SK-N-SH treated with all-trans-retinoic acid at 6 μM for 48 hours (cell line): ENCODE measurements around the gene FEN1.

Experiments
- ATAC-seq: fragments of 200-7000 bp; cut with Tn5 transposase; 3 replicates; pipeline ENCODE4 v1.9.1; 2020; ENCODE audit warnings: mild to moderate bottlenecking, moderate library complexity
- ARNTL ChIP-seq: fragments of 450-650 bp; formaldehyde crosslinking; IDR thresholded peaks from 2 replicates; pipeline ENCODE4 v1.5.0; 2020; ENCODE audit warnings: low read depth, mild to moderate bottlenecking, moderate library complexity, borderline replicate concordance
- BACH2 ChIP-seq: fragments of 250-450 bp; sonication (Bioruptor Pico); IDR thresholded peaks from 2 replicates; pipeline ENCODE4 v1.9.0; 2021; ENCODE audit warnings: mild to moderate bottlenecking, borderline replicate concordance
- CSDC2 ChIP-seq: fragments of 250-450 bp; sonication (Bioruptor Pico); IDR thresholded peaks from 2 replicates; pipeline ENCODE4 v1.5.0; 2020; ENCODE audit warnings: mild to moderate bottlenecking, moderate library complexity
- CSRNP3 ChIP-seq: fragments of 250-450 bp; sonication (Bioruptor Pico); IDR thresholded peaks from 2 replicates; pipeline ENCODE4 v1.5.1; 2021; ENCODE audit warnings: mild to moderate bottlenecking, moderate library complexity
- GLIS3 ChIP-seq: fragments of 250-450 bp; sonication (Bioruptor Pico); IDR thresholded peaks from 2 replicates; pipeline ENCODE4 v1.5.0; 2020; ENCODE audit warnings: mild to moderate bottlenecking, moderate library complexity
- ISL1 ChIP-seq: fragments of 250-450 bp; sonication (Bioruptor Pico); IDR thresholded peaks from 2 replicates; pipeline ENCODE4 v2.1.2; 2022; ENCODE audit warnings: mild to moderate bottlenecking, moderate library complexity
- OSR1 ChIP-seq: fragments of 250-450 bp; sonication (Bioruptor Pico); IDR thresholded peaks from 2 replicates; pipeline ENCODE4 v1.8.0; 2022; ENCODE audit warnings: moderate library complexity, mild to moderate bottlenecking, inconsistent platforms
- PATZ1 ChIP-seq: fragments of 250-450 bp; sonication (Bioruptor Pico); IDR thresholded peaks from 2 replicates; pipeline ENCODE4 v1.8.0; 2020; ENCODE audit warnings: mild to moderate bottlenecking, moderate library complexity, borderline replicate concordance
- PPARA ChIP-seq: fragments of 250-450 bp; sonication (Bioruptor Pico); IDR thresholded peaks from 2 replicates; pipeline ENCODE4 v1.5.0; 2020; ENCODE audit warnings: mild to moderate bottlenecking, borderline replicate concordance
- RARB ChIP-seq: fragments of 250-450 bp; sonication (Bioruptor Pico); IDR thresholded peaks from 2 replicates; pipeline ENCODE4 v1.8.0; 2021; ENCODE audit warnings: mild to moderate bottlenecking, moderate library complexity
- SNAI2 ChIP-seq: fragments of 250-450 bp; sonication (Bioruptor Pico); IDR thresholded peaks from 2 replicates; pipeline ENCODE4 v1.5.0; 2020; ENCODE audit warnings: mild to moderate bottlenecking, moderate library complexity
- TOX ChIP-seq: fragments of 250-450 bp; sonication (Bioruptor Pico); IDR thresholded peaks from 2 replicates; pipeline ENCODE4 v1.8.0; 2021; ENCODE audit warnings: mild to moderate bottlenecking, moderate library complexity, borderline replicate concordance
- TSHZ2 ChIP-seq: fragments of 250-450 bp; sonication (Bioruptor Pico); IDR thresholded peaks from 2 replicates; pipeline ENCODE4 v1.5.0; 2020; ENCODE audit warnings: mild to moderate bottlenecking, moderate library complexity
- ZFP3 ChIP-seq: fragments of 250-450 bp; sonication (Bioruptor Pico); IDR thresholded peaks from 2 replicates; pipeline ENCODE4 v1.5.0; 2020; ENCODE audit warnings: mild to moderate bottlenecking, moderate library complexity
- ZFP30 ChIP-seq: fragments of 450-650 bp; formaldehyde crosslinking; IDR thresholded peaks from 2 replicates; pipeline ENCODE4 v1.5.0; 2022; ENCODE audit warnings: mild to moderate bottlenecking, moderate library complexity
- ZNF565 ChIP-seq: fragments of 450-650 bp; formaldehyde crosslinking; conservative IDR thresholded peaks from 2 replicates; pipeline ENCODE4 v1.5.0; 2020; ENCODE audit warnings: low read depth, mild to moderate bottlenecking, moderate library complexity
- ZNF70 ChIP-seq: fragments of 450-650 bp; formaldehyde crosslinking; IDR thresholded peaks from 2 replicates; pipeline ENCODE4 v1.5.0; 2020; ENCODE audit warnings: mild to moderate bottlenecking, moderate library complexity
- ZNF8 ChIP-seq: fragments of 450-650 bp; formaldehyde crosslinking; IDR thresholded peaks from 2 replicates; pipeline ENCODE4 v1.5.0; 2020; ENCODE audit warnings: mild to moderate bottlenecking, moderate library complexity
- TF ChIP-seq, protein P1 (sequence below): fragments of 250-450 bp; sonication (Bioruptor Pico); IDR thresholded peaks from 2 replicates; pipeline ENCODE4 v1.5.1; 2020; ENCODE audit warnings: low read depth, mild to moderate bottlenecking, moderate library complexity
- TF ChIP-seq, protein P2 (sequence below): fragments of 250-450 bp; sonication (Bioruptor Pico); IDR thresholded peaks from 2 replicates; pipeline ENCODE4 v1.8.0; 2021; ENCODE audit warnings: low read depth, mild to moderate bottlenecking, moderate library complexity, borderline replicate concordance

Gene FEN1

GRCh38 chr11:61840371-61840770 lies 47.7 kb downstream of the FEN1 start:
- TF ChIP-seq CSRNP3 (CRISPR knock-in tag) = no peak
- TF ChIP-seq, all 23 proteins: peak for 0
- ATAC-seq = no peak

GRCh38 chr11:61841636-61842527 lies 49.2 kb downstream of the FEN1 start:
- ATAC-seq = no peak
- TF ChIP-seq, protein P1, sequence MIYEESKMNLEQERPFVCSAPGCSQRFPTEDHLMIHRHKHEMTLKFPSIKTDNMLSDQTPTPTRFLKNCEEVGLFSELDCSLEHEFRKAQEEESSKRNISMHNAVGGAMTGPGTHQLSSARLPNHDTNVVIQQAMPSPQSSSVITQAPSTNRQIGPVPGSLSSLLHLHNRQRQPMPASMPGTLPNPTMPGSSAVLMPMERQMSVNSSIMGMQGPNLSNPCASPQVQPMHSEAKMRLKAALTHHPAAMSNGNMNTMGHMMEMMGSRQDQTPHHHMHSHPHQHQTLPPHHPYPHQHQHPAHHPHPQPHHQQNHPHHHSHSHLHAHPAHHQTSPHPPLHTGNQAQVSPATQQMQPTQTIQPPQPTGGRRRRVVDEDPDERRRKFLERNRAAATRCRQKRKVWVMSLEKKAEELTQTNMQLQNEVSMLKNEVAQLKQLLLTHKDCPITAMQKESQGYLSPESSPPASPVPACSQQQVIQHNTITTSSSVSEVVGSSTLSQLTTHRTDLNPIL = no peak
- TF ChIP-seq TSHZ2 (CRISPR knock-in tag) (no peak), ZFP30 (CRISPR knock-in tag) (no peak), ZNF70 (CRISPR knock-in tag) (no peak), ZNF8 (CRISPR knock-in tag) (no peak), ISL1 (CRISPR knock-in tag) (no peak), OSR1 (CRISPR knock-in tag) (no peak), PPARA (CRISPR knock-in tag) (no peak), RARB (CRISPR knock-in tag) (no peak), ZNF565 (CRISPR knock-in tag) (no peak), ARNTL (CRISPR knock-in tag) (no peak), GLIS3 (no peak), TOX (CRISPR knock-in tag) (no peak), ZFP3 (CRISPR knock-in tag) (no peak), PATZ1 (CRISPR knock-in tag) (no peak), SNAI2 (no peak), CSRNP3 (CRISPR knock-in tag) (no peak), CSDC2 (CRISPR knock-in tag) (no peak), BACH2 (CRISPR knock-in tag) (no peak)
- TF ChIP-seq, protein P2, sequence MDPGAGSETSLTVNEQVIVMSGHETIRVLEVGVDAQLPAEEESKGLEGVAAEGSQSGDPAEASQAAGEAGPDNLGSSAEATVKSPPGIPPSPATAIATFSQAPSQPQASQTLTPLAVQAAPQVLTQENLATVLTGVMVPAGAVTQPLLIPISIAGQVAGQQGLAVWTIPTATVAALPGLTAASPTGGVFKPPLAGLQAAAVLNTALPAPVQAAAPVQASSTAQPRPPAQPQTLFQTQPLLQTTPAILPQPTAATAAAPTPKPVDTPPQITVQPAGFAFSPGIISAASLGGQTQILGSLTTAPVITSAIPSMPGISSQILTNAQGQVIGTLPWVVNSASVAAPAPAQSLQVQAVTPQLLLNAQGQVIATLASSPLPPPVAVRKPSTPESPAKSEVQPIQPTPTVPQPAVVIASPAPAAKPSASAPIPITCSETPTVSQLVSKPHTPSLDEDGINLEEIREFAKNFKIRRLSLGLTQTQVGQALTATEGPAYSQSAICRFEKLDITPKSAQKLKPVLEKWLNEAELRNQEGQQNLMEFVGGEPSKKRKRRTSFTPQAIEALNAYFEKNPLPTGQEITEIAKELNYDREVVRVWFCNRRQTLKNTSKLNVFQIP (CRISPR knock-in tag) = no peak
